ENCODE results near the gene C16orf87.

C16orf87 gene

DNA sequence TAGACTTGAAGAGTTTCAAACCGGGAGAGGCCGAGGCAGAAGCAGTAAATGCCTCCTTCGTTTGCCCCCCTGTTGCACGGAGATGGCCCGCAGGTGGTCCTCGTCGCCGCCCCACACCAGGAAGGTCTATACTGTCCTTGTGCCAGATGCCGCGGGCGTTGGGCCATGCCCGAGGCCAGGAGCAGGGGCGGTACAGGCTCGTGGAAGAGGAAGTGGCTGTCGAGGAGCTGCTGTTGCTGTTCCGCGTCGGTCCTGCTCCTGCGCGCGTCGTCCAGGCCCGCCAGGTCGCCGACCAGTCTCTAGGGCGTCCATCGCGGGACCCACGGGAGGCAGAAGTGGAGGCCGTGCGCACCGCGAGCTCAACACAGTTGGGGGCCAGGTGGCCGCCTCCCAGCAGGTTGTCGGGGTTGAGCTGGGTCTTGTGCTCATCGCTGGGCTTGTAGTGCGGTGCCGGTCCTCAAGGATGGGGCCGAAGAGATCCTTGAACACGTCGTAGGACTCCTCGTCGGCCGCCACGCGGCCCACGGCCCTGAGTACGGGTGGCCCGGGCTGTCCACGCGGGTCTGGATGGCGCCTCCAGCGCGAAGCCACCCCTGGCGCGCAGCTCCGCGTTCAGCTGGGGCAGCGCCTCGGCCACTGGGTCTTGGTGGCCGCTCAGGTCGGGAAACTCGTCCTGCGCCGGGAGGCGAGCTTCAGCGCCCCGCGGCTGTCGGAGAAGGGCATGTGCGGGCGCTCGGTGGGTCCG lies 13.1 kb upstream of the C16orf87 start:
- DNase-seq (ENCODE audit: low read depth in 2 of 2): no peak

DNA sequence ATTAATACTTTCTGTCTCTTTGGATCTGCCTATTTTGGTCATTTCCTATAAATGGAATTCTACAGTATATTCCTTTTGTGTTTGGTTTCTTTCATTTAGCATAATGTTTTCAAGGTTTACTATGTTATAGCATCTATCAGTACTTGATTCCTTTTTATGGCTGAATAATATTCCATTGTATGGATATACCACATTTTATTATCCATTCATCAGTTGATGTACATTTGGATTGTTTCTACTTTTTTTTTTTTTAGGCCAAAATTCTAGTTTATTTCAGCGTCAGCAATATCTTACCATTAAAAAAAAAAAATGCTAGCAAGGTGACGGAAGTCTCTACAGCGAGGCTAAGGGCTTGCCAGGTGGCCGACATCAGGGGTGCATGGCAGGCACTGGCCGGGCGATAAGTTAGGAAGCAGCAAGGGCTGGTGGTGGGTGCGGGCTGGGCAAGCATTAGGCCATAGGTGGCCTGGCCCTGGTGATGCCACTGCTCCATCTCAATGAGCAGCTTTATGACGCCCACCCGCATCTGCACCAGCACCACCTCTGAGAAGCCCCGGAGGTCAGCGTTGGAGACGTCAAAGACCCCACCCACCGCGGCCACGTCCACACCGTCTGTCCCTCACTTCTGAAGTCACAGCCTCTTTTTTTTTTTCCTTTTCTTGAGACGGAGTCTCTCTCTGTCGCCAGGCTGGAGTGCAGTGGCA lies 11.4 kb upstream of the C16orf87 start:
- no peak for DNase-seq (ENCODE audit: low read depth in 2 of 2)

DNA sequence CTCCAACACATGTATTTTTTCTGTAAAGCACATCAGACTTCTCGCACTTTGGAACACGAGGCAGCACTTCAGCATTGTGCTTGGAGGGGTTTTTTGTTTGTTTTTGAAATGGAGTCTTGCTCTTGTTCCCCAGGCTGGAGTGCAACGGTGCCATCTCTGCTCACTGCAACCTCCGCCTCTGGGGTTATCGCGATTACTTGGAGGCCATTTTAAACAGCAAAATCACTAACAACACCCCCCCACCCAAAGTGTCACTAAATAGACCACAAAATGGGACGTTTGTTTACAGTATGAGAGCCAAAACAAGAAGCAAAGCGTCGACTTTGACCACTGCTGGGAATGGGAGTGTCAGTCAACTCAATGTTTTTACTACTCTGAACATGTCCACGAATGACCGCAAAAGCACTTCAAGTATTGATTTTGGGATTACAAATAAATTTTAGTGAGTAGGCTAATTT lies 9.0 kb upstream of the C16orf87 start:
- no peak for DNase-seq (ENCODE audit: low read depth in 2 of 2)

DNA sequence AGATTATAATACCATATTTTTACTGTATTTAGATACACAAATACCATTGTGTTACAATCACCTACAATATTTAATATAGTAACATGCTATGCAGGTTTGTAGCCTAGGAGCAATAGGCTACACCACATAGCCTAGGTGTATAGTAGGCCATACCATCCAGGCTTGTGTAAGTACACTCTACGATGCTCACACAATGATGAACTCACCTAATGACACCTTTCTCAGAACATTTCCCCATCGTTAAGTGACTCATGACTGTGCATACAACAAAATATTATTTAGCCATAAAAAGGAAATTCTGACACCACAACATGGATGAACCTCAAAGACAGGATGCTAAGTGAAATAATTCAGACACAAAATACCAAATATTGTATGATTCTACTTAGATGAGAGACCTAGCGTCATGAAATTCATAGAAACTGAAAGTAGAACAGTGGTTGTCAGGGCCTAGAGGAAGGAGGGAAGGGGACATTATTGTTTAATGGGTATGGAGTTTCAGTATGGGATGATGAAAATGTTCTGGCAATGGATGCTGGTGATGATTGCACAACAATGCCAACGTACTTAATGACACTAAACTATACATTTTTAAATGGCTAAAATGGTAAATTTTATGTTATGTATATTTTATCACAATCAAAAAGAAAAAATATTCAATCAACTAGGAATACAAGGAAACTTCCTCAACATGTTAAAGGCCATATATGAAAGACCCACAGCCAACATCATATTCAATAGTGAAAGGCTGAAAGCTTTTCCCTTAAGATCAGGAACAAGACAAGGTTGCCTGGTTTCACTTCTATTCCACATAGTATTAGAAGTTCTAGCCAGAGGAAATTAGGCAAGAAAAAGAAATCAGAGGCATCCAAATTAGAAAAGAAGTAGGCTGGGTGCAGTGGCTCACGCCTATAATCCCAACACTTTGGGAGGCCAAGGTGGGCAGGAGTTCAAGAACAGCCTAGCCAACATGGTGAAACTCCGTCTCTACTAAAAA lies 5.9 kb upstream of the C16orf87 start:
- no peak for DNase-seq (ENCODE audit: low read depth in 2 of 2)

DNA sequence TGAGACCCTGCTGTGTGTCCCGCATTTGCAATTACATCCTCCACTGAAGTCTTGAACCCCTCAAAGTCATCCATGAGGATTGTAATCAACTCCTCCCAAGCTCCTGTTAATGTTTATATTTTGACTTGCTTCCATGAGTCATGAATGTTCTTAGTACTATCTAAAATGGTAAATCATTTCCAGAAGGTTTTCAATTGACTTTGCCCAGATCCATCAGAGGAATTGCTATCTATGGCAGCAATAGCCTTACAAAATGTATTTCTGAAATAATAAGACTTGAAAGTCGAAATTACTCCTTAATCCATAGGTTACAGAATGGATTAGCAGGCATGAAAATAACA lies 2.5 kb upstream of the C16orf87 start:
- no peak for DNase-seq (ENCODE audit: low read depth in 2 of 2)

DNA sequence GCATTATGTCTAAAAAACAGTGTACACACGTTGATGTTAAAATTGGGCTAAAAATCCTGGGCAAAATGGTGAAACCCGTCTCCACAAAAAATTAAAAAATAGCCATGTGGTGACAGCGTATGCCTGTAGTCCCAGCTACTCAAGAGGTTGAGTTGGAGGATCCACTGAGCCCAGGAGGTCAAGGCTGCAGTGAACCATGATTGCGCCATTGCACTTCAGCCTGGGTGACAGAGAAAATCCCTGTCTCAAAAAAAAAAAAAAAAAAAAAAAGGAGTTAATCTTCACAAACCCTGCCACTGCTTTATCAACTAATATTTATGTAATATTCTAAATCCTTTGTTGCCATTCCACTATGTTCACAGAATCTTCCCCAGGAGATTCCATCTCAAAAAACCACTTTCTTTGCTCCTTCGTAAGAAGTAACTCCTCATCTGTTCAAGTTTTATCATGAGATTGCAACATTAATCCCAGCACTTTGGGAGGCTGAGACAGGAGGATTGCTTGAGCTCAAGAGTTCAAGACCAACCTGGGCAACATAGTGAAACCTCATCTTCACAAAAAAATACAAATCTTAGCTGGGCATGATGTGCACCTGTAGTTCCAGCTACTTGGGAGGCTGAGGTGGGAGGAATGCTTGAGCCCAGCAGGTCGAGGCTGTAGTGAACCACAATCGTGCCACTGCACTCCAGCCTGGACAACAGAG lies 1.9 kb upstream of the C16orf87 start:
- DNase-seq (ENCODE audit: low read depth in 2 of 2): no peak

DNA sequence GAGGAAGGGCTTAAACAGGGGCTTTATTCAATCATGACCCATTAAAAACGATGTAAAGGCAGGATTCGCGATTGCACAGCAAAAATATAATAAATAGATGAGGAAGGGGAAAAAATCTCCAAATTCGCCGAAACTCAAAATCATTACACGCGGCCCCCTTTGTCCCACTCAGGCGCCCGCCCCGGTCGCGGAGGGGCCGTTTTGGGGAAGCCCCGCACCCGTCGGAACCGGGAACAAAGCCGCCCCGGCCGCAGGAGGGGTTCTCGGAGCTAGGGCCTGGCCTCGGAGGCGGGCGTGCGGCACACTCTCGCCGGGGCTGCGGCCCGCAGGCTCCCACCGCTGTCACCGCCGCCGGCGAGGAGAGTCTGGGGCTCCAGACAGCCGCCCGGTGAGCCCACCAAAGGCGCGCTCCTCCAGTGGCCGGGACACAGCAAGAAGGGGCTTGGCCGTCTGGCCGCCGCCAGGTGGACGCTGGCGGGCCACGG lies 521 bp downstream of the C16orf87 start:
- DNase-seq (ENCODE audit: low read depth in 2 of 2): no peak

DNA sequence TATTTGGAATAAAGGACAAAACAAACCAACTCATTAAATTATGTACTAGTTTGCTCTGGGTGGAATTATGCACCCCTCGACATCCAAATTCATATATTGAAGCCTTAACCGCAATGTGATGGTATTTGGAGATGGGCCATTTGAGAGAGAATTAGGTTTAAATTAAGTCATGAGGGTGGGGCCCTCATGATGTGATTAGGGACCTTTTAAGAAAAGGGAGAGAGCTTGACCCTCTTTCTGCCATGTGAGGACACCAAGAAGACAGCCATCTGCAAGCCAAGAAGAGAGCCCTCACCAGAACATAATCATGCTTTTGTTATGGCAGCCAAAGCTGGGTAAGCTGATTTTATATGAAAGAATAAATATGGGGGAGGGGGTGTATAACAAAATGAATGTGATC lies 2.0 kb downstream of the C16orf87 start:
- DNase-seq (ENCODE audit: low read depth in 2 of 2): no peak

DNA sequence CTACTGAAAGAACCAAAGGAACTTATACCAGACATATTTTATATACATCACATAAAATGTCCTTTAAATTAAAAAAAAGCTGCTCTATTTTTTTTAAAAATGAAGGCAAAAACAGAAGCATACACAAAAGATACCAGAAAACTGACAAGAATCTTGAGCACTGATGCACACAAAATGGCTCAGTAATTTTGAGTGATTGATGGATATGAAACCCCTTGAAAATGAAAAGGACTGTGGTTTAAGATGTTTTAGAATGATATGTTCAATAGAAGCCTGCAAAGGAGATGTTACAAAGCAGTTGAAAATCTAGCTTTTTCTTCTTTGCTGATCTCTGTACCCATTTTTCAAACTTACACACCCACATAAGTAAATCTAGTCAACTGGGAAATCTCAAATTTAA lies 2.7 kb downstream of the C16orf87 start:
- no peak for DNase-seq (ENCODE audit: low read depth in 2 of 2)

DNA sequence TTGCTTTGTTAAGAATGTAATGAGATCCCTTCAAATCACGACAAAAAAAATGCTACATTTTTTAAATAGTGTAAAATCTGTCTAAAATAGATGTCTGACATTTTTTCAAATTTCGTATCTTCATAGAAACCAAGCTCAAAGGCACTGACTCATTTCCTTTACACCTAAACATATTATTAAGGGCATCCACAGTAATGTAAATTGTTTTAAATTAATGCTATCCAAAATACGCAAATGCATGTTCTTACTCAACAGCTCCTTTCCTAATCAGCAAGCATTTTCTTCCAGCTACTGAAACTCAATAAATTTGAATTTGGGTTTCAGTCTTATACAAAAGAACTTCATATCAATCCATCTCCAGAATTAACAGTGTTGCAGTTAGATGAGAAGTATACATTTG lies 4.3 kb downstream of the C16orf87 start:
- no peak for DNase-seq (ENCODE audit: low read depth in 2 of 2)

DNA sequence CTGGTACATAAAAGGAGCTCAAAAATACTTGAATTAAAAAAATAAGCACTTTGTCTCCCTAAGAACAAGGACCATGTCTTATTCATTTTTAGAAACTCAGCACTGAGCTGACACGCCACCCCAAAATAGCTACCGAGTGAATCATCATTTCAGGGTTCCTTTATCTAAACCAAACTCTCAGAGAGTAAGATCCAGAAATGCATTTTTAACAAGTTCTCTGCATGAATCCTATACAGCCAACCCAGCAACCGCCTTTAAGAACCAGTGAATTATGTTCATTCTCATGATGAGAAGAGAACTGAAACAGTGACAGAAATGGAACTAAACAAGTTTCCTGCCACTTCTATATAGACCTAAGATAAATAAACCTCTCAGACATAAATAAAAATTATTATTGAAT lies 8.7 kb downstream of the C16orf87 start:
- DNase-seq (ENCODE audit: low read depth in 2 of 2): no peak

DNA sequence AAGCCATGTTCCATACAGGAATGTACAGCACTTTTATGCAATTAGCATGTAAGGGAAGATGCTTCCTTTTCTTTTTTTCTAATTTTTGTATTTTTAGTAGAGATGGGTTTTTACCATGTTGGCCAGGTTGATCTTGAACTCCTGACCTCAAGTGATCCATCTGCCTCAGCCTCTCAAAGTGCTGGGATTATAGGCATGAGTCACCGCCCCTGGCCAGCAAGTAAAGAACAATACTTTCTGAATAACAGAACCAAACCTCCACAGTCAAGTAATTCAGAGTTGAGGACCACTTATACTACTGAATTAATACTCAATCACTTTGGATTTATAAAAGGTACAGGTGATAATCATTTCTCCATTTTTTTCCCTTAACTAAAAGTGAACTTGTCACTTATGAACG lies 13.0 kb downstream of the C16orf87 start:
- no peak for DNase-seq (ENCODE audit: low read depth in 2 of 2)

DNA sequence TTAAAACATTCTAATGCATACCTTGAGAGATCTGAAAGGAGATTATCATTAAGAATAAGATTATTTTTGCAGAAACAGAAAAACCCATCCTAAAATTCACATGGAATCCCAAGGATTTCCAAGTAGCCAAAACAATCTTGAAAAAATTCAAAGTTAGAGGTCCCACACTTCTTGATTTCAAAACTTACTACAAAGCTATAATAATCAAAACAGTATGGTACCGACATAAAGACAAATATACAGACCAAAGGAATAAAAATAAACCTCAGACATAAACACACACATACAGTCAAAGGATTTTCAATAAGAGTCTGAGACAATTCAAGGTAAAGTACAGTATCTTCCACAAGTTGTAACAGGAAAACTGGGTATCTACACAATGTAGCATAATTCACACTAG lies 16.2 kb downstream of the C16orf87 start:
- DNase-seq (ENCODE audit: low read depth in 2 of 2): no peak

DNA sequence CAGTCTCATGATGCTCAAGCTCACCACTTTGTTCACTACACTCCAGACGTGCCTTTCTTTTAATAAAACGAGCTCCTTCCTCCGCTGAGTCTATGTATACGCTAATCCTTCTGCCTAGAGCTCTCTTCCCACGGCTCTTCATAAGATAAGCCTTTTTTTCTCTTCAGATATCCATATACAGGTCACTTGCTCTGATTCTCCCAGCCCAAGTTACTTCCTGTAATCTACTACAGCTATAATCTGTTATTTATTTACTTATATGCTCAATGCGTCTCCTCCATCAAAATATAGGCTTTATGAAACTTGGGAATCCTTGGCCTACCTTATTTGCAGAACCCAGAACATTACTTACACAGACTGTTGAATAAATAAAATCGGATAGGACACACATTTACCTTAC lies 17.4 kb downstream of the C16orf87 start:
- DNase-seq (ENCODE audit: low read depth in 2 of 2): no peak

DNA sequence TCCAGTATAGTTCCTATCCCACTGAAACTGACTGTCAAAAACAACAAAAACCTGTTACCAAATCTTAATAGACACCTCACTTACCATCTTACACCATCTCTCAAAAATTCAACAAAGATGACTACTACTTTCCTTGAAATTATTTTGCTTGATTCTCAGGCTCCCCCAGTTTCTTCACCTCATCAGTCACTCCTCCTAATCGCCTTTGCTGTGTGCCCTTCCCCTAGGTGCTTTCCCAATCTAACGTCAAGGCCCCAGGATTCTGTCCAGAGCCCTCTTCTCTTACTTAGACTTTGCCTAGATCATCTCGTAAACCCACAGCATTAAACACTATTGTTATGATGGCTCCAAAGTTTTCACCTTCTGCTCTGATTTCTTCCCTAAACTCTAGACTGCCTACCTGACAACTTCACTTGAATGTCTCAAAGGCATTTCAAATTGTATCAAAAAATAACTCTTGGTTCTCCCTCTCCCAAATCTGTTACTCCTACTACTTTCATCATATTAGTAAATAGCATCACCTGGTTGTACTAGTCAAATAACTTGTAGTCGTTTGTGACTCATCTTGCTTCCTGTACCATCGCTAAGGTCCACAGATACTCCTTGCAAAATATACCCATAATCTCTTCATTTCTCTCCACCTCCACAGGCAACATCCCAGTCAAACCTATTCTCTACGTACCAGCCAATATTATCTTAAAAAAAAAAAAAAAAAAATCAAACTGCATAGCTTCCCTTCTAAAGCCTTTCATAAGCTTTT lies 18.0 kb downstream of the C16orf87 start:
- no peak for DNase-seq (ENCODE audit: low read depth in 2 of 2)

DNA sequence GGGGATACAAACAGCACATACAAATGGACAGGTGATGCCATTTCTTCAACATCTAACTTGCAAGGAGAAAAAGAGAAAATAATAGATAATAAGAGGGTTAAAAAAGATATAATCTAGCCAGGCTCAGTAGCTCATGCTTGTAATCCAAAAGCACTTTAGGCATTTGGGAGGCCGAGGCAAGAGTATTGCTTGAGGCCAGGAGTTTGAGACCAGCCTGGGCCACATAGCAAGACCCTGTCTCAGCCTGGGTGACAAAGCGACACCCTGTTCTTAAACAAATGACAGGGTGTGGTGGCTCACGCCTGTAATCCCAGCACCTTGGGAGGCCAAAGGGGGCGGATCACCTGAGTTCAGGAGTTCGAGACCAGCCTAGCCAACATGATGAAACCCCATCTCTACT lies 19.3 kb downstream of the C16orf87 start:
- DNase-seq (ENCODE audit: low read depth in 2 of 2): no peak

DNA sequence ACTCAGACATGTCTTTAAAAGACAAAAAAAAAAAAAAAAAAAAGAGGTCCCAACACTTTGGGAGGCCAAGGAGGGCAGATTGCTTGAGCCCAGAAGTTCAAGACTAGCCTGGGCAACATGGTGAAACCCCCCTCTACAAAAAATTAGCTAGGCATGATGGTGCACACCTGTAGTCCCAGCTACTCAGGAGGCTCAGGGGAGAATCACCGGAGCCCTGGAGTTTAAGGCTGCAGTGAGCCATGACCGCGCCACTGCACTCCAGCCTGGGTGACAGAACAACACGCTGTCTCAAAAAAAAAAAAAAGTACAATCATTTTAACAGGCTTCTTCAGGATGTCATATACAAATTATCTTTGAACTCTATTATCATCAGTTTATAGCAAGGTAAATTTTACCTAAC lies 22.0 kb downstream of the C16orf87 start:
- no peak for DNase-seq (ENCODE audit: low read depth in 2 of 2)

DNA sequence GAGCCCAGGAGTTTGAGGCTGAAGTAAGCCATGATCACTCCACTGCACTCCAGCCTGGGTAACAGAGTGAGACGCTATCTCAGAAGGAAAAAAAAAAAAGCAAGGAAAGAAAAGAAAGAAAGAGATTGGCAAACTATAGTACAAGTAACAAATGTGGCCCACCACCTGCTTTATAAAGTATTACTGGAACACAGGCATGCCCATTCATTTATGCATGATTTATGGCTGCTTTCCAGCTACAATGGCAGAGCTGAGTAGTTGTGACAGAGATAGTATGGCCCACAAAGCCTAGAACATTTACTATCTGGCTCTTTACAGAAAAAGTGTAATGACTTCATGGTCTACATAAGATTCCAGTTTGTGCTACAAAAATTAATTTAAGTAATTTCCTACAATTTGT lies 23.6 kb downstream of the C16orf87 start:
- DNase-seq (ENCODE audit: low read depth in 2 of 2): no peak

DNA sequence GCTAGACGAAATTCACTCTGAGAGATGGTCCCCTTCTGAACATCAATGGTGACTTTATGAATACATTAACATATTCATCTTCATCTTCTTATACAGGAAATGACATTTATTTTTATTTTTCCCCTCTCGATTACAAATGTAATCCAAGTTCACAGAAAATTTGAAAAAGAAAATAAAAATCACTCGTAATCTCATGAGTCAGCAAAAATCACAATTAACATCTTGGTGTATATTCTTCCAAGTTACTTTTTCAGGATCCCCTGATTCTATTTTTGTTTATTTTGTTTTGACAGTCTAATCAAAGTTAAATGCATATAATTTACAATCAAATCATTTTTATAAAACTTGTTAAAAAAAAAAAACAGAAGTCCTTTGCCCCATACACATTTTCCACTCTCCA lies 27.6 kb downstream of the C16orf87 start:
- DNase-seq (ENCODE audit: low read depth in 2 of 2): no peak

DNA sequence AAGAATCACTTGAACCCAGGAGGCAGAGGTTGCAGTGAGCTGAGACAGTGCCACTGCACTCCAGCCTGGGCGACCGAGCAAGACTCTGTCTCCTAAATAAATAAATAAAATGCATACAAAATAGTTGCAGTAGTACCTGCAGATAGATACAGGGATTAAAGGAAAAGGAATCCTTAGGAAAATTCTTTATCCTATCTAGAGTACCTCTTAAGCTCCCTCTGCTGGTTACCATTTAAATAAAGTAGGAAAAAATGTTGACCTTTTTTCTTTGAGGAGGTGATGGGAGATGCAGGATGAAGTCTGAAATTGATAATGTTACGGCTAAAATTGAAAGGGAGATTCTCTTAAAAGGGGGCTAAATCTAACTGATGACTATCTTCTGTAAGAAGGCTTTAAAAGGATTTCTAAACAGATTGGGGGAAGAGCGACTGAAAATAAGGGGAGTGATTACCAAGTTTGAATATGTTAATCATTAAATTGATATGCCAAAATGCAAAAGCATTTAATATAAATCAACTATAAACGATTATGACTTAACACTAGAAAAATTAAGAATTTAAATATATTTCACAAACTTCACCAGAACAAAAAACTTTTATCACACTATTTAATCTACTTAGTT lies 29.4 kb downstream of the C16orf87 start:
- no peak for DNase-seq (ENCODE audit: low read depth in 2 of 2)
